GM18907 (cell line): ENCODE measurements around the gene FSD1.
"Not testable (repeated sequence)": the region's sequence is repeated elsewhere in the genome, so short reads cannot be mapped to it uniquely, and the experiment has no call there.

Source experiments
- ATAC-seq: cut with Tn5 transposase; IDR thresholded peaks from one replicate; pipeline ENCODE4 v1.9.1; 2021; ENCODE audit warnings: mild to moderate bottlenecking, moderate library complexity; ENCODE audit not compliant: unreplicated experiment

The FSD1 gene

GRCh38 chr19:4304538-4305256, at the start of gene FSD1:
FSD1 (plus strand) TSS chr19:4304598; CDS start chr19:4304747, 149 bp downstream.
- no peak for ATAC-seq

- ATAC-seq = no peak
Observed at GRCh38 chr19:4256563-4256962, 47.8 kb upstream of the FSD1 start.

DNA sequence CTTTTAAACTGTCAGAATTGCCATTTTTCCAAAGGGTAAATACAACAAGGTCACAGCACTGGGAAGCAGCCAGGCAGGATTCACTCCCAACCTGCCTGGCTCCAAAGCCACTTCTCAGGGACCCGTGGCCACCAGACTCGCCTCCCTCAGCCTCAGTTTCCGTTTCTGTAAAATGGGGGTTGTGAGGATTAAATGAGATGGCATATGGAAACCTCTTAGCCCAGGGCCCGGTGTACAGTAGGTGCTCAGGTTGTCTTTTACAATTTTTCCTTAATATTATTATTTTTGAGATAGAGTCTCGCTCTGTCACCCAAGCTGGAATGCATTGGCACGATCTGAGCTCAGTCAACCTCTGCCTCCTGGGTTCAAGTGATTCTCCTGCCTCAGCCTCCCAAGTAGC, 47.4 kb upstream of the FSD1 start:
- no peak for ATAC-seq

GRCh38 chr19:4258181-4258580, 46.2 kb upstream of the FSD1 start:
- ATAC-seq = no peak

DNA sequence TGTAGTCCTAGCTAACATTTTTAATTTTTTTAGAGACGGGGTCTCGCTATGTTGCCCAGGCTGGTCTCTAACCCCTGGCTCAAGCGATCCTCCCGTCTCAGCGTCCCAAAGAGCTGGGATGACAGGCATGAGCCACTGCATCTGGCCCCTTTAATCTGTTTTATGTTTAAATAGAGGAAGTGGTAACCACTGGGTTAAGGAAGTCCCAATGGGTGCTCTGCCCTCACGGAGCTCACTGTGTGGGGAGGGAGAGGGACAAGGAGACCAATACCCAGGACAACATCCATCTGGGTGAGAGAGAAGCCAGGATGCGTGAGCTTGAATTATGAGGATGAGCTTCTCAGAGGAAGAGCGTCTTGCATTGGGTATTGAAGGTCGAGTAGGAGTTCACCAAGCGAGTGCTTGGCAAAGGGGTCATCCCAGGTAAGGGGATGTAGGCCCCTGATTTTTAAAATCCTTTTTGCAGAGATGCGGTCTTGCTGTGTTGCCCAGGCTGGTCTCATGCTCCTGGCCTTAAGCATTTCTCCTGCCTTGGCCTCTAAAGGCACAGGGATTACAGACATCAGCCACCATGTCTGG, 43.7 kb upstream of the FSD1 start:
- ATAC-seq = no peak

DNA sequence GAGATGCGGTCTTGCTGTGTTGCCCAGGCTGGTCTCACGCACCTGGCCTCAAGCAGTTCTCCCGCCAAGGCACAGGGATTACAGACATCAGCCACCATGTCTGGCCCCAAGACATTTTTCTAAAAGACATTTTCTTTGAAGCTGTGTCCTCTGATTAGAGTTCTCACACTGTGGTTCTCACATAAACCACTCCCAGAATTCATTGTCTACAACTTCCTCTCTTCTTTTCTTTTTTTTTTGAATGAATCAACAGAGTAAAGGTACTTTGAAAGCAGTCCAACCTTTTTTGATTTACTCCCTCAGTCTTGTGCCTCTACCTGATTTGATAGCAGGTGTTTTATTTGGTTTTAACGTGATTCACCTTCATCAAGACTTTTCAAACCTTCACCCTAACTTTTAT, 39.6 kb upstream of the FSD1 start:
- ATAC-seq = no peak

DNA sequence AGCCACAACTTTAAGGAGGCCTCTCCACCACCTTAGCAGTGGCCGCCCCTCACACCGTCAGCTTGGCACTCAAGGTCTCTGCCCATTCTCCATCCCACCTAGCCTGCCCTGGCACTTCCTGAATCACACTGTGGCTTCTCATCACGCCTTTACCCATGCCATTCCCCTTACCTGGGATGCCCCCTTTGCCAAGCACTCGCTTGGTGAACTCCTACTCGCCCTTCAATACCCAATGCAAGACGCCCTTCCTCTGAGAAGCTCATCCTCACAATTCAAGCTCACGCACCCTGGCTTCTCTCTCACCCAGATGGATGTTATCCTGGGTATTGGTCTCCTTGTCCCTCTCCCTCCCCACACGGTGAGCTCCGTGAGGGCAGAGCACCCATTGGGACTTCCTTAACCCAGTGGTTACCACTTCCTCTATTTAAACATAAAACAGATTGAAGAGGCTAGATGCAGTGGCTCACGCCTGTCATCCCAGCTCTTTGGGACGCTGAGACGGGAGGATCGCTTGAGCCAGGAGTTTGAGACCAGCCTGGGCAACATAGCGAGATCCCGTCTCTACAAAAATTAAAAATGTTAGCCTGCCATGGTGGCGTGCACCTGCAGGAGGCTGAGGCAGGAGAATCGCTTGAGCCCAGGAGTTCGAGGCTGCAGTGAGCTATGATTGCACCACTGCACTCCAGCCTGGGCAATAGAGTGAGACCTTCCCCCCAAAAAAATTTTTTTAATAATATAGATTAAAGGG, 38.0 kb upstream of the FSD1 start:
- no peak for ATAC-seq

DNA sequence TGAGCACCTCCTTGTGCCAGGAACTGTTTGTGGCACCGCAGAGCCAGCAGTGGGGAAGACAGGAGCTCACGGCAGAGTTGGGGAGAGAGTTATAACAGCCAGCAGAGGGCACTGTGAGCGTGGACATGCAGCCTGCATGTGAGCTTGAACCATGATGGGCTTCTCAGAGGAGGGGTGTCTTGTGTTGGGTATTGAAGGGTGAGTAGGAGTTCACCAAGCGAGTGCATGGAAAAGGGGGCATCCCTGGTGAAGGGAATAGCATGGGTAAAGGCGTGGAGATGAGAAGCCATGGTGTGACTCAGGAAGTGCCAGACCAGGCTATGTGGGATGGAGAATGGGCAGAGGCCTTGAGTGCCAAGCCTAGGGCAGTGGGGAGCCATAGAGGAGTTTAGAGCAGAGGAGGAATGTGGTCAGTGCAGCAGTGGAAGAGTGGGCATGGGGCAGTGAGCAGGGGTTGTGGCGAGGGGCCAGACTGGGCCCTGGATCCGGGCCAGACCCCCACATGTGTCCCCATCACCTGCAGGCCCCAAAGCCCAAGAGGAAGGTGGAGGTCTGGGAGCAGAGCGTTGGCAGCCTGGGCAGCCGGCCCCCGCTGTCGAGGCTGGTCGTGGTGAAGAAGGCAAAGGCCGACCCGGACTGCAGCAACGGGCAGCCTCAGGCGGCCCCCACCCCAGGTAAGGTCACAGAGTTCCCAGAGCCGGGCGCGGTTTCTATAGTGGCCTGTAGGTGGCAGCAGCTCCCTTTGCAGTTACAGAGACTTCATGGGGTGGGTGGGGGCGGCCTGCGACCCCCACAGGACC, 37.1 kb upstream of the FSD1 start:
- ATAC-seq = no peak

DNA sequence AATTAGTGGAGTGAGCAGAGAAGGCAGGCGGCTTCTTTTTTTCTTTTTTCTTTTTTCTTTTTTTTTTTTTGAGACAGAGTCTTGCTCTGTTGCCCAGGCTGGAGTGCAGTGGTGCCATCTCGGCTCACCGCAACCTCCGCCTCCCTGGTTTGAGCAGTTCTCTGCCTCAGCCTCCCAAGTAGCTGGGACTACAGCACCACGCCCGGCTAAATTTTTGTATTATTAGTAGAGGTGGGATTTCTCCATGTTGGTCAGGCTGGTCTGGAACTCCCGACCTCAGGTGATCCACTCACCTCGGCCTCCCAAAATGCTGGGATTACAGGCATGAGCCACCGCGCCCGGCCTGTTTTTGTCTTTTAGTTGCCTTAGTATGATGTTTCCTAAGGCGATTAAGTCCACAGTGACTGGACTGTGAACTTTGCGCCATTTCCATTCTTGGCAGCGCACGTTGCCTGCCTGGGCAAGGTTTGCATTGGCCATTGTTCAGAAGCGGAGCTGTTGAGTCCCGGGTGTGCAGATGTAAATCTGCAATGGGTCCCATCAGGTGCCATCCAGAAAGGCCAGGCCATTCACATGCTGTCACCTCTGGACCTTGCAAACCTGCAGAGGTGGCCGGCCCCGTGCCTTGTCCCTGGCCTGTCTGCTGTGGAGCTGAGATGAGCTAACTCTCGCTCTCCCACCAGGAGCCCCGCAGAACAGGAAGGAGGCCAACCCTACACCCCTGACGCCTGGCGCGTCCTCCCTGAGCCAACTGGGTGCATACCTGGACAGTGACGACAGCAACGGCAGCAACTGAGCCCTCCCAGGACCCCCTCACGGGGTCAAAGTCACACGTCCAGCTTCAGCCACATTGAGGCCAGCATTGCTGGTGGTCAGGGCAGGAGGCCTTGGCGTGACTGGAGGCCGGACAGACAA, 36.2 kb upstream of the FSD1 start:
- ATAC-seq = no peak

GRCh38 chr19:4268816-4269430, 35.5 kb upstream of the FSD1 start:
- ATAC-seq = no peak

DNA sequence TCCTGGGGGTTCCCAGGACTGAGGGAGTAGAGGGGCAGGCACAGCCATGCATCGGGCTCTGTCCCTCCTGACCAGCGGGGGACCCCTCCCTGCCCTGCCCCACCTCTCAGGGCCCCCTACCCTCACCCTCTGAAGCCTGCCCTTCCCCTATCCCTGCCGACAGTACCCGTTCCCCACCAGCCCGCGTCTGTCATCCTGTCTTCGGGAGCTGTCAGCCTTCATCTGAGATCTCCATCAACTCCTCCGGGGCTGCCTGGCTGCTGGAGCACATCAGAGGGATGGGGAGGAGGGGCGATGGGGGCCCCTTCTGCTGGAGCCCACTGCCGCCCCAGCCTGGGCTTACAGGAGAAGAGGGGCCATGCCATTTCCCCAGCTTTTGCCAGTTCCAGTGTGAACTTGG, 31.5 kb upstream of the FSD1 start:
- ATAC-seq = no peak

GRCh38 chr19:4274321-4274686, 30.1 kb upstream of the FSD1 start:
- ATAC-seq = not testable (repeated sequence)

- ATAC-seq = no peak
Observed at GRCh38 chr19:4277191-4277696, 27.2 kb upstream of the FSD1 start.

GRCh38 chr19:4278010-4278409, 26.4 kb upstream of the FSD1 start:
- no peak for ATAC-seq

DNA sequence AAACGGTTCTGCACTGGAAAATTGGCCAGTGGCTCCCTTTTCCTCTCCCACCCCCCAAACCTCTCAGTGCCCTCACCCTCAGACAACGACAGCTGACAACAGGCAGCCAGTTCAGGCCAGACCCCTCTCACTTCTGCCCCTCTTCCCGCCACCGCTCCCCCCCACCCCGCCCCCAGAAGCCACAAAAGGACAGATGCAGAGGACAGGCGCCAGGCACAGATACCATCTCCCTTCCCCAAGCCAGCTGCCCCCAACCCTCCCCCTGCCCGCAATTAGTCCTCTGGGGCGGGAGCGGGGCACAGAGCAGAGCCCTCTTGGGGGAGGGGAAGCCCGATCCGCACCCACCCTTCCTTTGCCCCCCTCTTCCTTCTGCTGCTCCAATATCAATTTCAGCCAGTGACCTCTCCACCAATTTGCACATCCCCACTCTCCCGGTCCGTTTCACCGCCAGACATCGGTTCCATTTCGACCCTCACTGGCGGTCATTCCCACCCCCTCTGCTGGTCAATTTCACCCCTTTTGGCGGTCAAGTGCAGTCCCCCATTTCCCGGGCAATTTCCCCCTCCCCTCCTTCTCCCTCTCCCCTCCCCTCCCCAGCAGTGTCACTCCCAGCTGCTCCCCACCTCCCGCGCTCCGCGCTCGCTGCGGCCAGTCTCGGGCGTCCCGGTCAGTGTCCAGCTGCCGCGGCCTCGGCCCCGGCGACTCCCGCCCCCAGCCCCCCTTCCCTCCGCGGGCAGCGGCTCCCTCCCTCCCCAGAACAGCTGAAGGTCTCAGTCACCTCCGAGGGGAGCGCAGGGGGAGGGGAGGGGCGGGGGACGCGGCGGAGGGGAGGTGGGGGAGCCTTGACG, 25.8 kb upstream of the FSD1 start, which contains the start of gene SHD:
TSS of gene SHD (plus strand) at position 848 of the 848 bp plus-strand sequence. CDS start 798 bp downstream, outside the sequence.
- no peak for ATAC-seq

DNA sequence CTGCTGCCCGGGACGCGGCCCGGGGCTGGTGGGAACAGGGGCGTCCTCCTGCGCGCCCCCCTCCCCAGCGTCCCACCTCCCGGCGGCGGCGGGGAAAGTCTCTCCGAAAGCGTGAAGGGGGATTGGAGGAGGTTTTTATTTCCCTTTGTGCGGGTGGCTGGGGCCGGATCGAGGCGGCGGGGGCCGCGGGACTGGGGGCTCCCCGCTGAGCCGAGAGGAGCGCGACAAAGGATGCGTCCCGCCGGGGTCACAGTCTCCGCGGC, 25.2 kb upstream of the FSD1 start:
- ATAC-seq = no peak

DNA sequence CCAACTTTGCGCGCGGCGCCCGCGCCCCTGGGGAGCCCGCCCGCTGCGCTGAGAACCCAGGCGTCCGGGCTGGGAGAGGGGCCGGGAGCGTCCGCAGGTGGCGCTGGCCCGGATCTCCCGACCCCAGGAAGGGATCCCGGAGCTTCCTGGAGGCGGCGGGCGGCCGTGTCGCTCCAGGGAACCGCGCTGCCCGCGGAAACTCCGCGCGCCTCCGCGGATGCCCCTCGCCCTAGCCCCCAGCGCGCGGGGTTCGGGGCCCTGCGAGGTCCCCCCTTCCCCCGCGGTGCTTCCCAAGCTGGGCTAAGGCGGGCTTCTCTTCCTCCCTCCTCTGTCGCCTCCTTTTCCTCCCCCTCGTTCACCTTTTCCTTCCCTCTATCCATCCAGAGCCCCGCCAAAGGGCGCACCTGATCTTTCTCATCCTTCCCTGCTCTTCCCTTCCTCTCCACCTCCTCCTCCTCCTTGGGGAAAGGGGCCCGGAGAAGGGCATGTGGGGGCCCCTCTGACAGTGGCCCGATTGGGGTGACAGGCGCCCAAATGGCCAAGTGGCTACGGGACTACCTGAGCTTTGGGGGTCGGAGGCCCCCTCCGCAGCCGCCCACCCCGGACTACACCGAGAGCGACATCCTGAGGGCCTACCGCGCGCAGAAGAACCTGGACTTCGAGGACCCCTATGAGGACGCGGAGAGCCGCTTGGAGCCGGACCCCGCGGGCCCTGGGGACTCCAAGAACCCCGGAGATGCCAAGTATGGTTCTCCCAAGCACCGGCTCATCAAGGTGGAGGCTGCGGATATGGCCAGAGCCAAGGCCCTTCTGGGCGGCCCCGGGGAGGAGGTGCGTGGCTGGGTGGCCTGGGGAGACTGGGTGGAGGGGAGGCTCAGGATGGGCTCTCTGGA, 24.6 kb upstream of the FSD1 start:
- ATAC-seq = no peak
